Measurements from ENCODE around the gene CELF2. TPM values are rescaled to one million over a fixed set of nuclear protein-coding genes. Genes with fewer than 3 reads are reported as not detected.

Gene CELF2
- total and polyA plus RNA-seq, 2 of the 4 experiments (the other 2 are of a cell fraction) = 3.5 to 6.6 TPM

- Histone ChIP-seq H3K56ac (ENCODE audit: extremely low read depth, insufficient read depth, low read length) (no peak overlapping the region), H3K4me3 (ENCODE audit: insufficient read depth, low read depth, low read length) (no peak overlapping the region), H2AK5ac (ENCODE audit: low read depth, low read length) (no peak overlapping the region), H3K18ac (ENCODE audit: low read depth, low read length) (no peak overlapping the region), H3K23ac (ENCODE audit: low read depth, low read length) (no peak overlapping the region), H2AFZ (replicated peaks; ENCODE audit: low read length, poor library complexity) (no peak overlapping the region), H4K5ac (ENCODE audit: low read depth, low read length) (no peak overlapping the region), H4K91ac (ENCODE audit: insufficient read depth, low read depth, low read length) (no peak overlapping the region), H2BK15ac (ENCODE audit: low read depth, low read length) (no peak overlapping the region), H3K9ac (ENCODE audit: low read depth, low read length) (no peak overlapping the region), H4K8ac (ENCODE audit: low read depth in 2 of 2, low read length in 2 of 2) (no peak overlapping the region), H2AK9ac (replicated peaks; ENCODE audit: low read depth, low read length, poor library complexity) (no peak overlapping the region), H3K79me1 (ENCODE audit: low read depth in 1 of 2, low read length in 2 of 2) (no peaks in the 10 kb centered on the region), H3K27me3 (ENCODE audit: control insufficient read depth, insufficient read depth, low read length) (no peaks in the 10 kb centered on the region), H3K27ac (ENCODE audit: insufficient read depth, low read length) (no peak overlapping the region), H2BK120ac (ENCODE audit: low read depth, low read length) (no peak overlapping the region), H2BK20ac (ENCODE audit: low read depth, low read length) (no peak overlapping the region), H3K4me2 (ENCODE audit: low read depth, low read length) (no peak overlapping the region), H3K14ac (replicated peaks; ENCODE audit: low read depth, low read length) (no peak overlapping the region), H2BK5ac (ENCODE audit: low read depth, low read length, poor library complexity, severe bottlenecking) (no peak overlapping the region), H3K9me3 (ENCODE audit: control insufficient read depth, insufficient read depth, low read length) (no peaks in the 10 kb centered on the region), H3K36me3 (ENCODE audit: control insufficient read depth, insufficient read depth, low read length) (no peaks in the 10 kb centered on the region), H3K4me1 (ENCODE audit: control insufficient read depth, insufficient read depth, low read length) (no peaks in the 10 kb centered on the region), H3K4ac (ENCODE audit: low read depth, low read length) (no peak overlapping the region), H3K9me1 (ENCODE audit: insufficient read depth, low read length) (no peaks in the 10 kb centered on the region), H4K20me1 (ENCODE audit: insufficient read depth, low read length) (no peaks in the 10 kb centered on the region)
- POLR2A ChIA-PET (ENCODE audit: unreplicated experiment) = no interaction called here
- WGBS, 2 experiments (ENCODE audit: extremely low coverage in 2 of 2, insufficient read length in 1 of 2) = no CpG with 5 or more reads among the region's 7 CpGs
- intact Hi-C loops (cut with micrococcal nuclease) = no loop called here
- no peak for TF ChIP-seq MAZ (IDR thresholded peaks at IDR 0.05; ENCODE audit: borderline replicate concordance, low read depth, low read length)
- no peak for TF ChIP-seq SMC3 (IDR thresholded peaks at IDR 0.05; ENCODE audit: low read depth, low read length)
- no peak for TF ChIP-seq CTCF (conservative IDR thresholded peaks at IDR 0.05; ENCODE audit: low read depth, low read length)
- no peak for TF ChIP-seq CHD1 (IDR thresholded peaks at IDR 0.05; ENCODE audit: low read depth, low read length)
- no peak for TF ChIP-seq RFX5 (IDR thresholded peaks at IDR 0.05; ENCODE audit: low read depth, low read length)
- TF ChIP-seq POLR2A (IDR thresholded peaks at IDR 0.05; ENCODE audit: low read depth, low read length) = no peak
- TF ChIP-seq RCOR1 (IDR thresholded peaks at IDR 0.05; ENCODE audit: insufficient replicate concordance, low read length) = no peak
- TF ChIP-seq CEBPB (IDR thresholded peaks at IDR 0.05; ENCODE audit: low read depth, low read length) = no peak
- no peak for TF ChIP-seq RAD21 (IDR thresholded peaks at IDR 0.05; ENCODE audit: low read length)
- no peak for TF ChIP-seq MAFK (IDR thresholded peaks at IDR 0.05; ENCODE audit: low read depth, low read length)
- TF ChIP-seq MXI1 (IDR thresholded peaks at IDR 0.05; ENCODE audit: borderline replicate concordance, low read depth, low read length) = no peak
- no peak for TF ChIP-seq BHLHE40 (IDR thresholded peaks at IDR 0.05; ENCODE audit: low read depth, low read length)
- no peak for TF ChIP-seq USF2 (IDR thresholded peaks at IDR 0.05; ENCODE audit: low read depth, low read length)
- no peak for TF ChIP-seq FOS (IDR thresholded peaks at IDR 0.05; ENCODE audit: low read depth, low read length)
- no peak for TF ChIP-seq NFE2L2 (IDR thresholded peaks at IDR 0.05; ENCODE audit: low read depth, low read length)
- in situ Hi-C loops (cut with MboI; ENCODE audit: low sequenced_read_pairs) = no loop called here
- ATAC-seq (ENCODE audit: low read depth) = no peak
- no peak for DNase-seq
- BruUV-seq (replicated peaks) = no TSS peak
- CTCF ChIA-PET = no interaction called here
- dilution Hi-C loops (cut with HindIII; ENCODE audit: low sequenced_read_pairs, unreplicated experiment) = no loop called here
Measured at GRCh38 chr10:11120711-11121110, 103.0 kb downstream of the CELF2 start.
